SK-N-MC (cell line): ENCODE measurements around the gene ITIH4.

Experiments used
- EZH2 ChIP-seq: fragments of 200-600 bp; sonication (generic); IDR thresholded peaks from one replicate; pipeline ENCODE4 v1.6.1; 2017; ENCODE audit warnings: antibody characterized with exemption
- POLR2AphosphoS5 ChIP-seq: IDR thresholded peaks from 2 replicates; pipeline ENCODE4 v1.6.1; 2012; ENCODE audit warnings: mild to moderate bottlenecking, low read depth, low read length, borderline replicate concordance

DNA sequence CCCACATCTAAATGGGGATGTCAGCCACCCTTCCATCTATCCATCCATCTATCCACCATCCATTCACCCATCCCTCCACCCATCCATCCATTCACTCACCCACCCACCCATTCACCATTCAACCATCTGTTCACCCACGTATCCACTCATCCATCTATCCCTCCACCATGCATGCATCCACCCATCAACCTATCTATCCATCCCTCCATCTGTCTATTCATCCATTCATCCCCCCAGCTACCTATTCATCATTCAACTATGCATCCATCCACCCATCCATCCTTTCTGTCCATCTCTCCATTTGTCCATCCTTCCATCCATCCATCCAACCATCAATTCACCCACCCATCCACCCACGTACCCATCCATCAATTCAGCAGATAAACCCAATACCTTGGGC, 21.3 kb downstream of the ITIH4 start:
- TF ChIP-seq EZH2 (no peak), POLR2AphosphoS5 (no peak)
